Activated naive CD4-positive, alpha-beta T cell treated with anti-CD3 and anti-CD28 coated beads for 36 hours (primary cell): ENCODE data around the gene EIF3B. TPM values are rescaled to one million over a fixed set of nuclear protein-coding genes. Genes with fewer than 3 reads are reported as not detected.
"Not testable (repeated sequence)": the region's sequence is repeated elsewhere in the genome, so short reads cannot be mapped to it uniquely, and the experiment has no call there.

ENCODE experiments used
- CTCF ChIA-PET: fragments of 350-600 bp; sonication (Branson Sonifier 250); formaldehyde crosslinking; loops from one replicate; lab custom pipeline; 2021; ENCODE audit warnings: antibody characterized with exemption; lab: Charles Lee
- DNase-seq: peaks from one replicate; pipeline ENCODE4 v3.0.0-alpha.2; 2020
- H3K27ac Mint-ChIP-seq: one replicate; pipeline ENCODE4 v1.8.0; 2021; ENCODE audit warnings: mild to moderate bottlenecking, mixed read lengths
- H3K27me3 Mint-ChIP-seq: one replicate; pipeline ENCODE4 v1.8.0; 2021; ENCODE audit warnings: low read depth, mixed read lengths
- H3K36me3 Mint-ChIP-seq: one replicate; pipeline ENCODE4 v1.8.0; 2021; ENCODE audit warnings: low read depth, mixed read lengths
- H3K4me1 Mint-ChIP-seq: one replicate; pipeline ENCODE4 v1.8.0; 2021; ENCODE audit warnings: low read depth, mixed read lengths
- H3K4me3 Mint-ChIP-seq: one replicate; pipeline ENCODE4 v1.8.0; 2021; ENCODE audit warnings: mild to moderate bottlenecking, moderate library complexity, mixed read lengths
- H3K9me3 Mint-ChIP-seq: one replicate; pipeline ENCODE4 v1.8.0; 2021; ENCODE audit warnings: mixed read lengths
- intact Hi-C: fragments of 100-400 bp; cut with micrococcal nuclease; formaldehyde crosslinking; loops from one replicate; pipeline ENCODE4 v1.15.1; 2023
- total RNA-seq, 2 experiments: library from RNA; stranded (reverse); gene quantifications; one replicate each; pipeline ENCODE4 v1.2.3, GENCODE V29; 2021

EIF3B gene
- total RNA-seq, 2 experiments from 2014 or later = 156 to 159 TPM

DNA sequence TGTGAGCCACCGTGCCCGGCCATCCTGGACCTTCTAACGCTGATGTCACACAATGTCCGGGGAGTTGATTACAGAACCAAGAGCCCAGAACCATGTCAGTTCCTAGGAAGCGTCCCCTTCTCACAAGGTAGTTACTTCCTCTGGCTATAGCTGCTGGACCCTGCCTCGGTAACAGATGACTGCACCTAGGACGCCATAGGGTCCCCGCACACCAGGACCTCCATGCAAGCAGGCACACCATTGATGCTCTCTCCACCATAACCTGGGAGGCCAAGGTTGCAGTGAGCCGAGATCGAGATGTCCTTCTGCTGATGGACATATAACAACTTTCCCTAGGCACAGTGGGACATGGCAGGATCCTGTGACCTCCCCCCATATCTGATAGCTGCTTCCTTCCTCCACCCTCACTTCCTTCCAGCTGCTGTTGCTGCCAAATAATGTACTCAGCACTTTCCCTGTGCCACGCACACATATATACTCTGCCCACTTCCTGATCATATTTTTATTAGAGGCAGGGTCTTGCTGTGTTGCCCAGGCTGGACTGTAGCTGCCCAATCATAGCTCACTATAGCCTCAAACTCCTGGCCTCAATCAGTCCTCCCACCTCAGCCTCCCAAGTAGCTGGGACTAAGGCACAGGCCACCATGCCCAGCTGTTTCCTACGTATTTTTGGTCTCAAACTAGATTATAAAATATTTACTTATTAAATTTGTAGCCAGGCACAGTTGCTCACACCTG is 36.9 kb upstream of the EIF3B start:
- no peaks in the 10 kb centered on the region for H3K36me3 Mint-ChIP-seq
- no peak overlapping the region for H3K27ac Mint-ChIP-seq
- intact Hi-C loops = no loop called here
- CTCF ChIA-PET = no interaction called here
- H3K27me3 Mint-ChIP-seq = no peaks in the 10 kb centered on the region
- no peak overlapping the region for H3K4me3 Mint-ChIP-seq
- no peak for DNase-seq
- peaks cover 4% of the 10 kb centered on the region for H3K4me1 Mint-ChIP-seq
- no peaks in the 10 kb centered on the region for H3K9me3 Mint-ChIP-seq

DNA sequence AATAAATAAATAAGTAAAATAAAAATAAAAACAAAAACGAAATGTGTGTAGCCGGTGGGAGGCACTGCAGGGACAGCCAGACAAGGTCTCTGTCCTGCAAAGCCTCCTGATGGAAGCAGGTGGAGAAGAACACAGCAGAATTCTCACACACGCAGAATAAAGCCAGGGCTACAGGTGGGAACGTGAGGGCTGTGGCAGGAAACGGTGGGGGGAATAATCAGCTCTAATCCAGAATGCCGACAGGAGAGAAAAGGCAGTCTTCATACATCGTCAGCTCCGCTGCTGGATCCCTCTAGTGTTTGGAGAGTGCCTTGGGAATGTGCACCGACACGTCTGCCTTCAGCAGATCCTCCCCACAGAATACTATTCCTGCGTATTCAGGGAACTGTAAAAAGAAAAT is 33.6 kb upstream of the EIF3B start:
- CTCF ChIA-PET = interaction anchor here (0.6 kb wide), 1 partner anchor 79 kb away, joined by 3 read pairs; the partner anchor contains the start of genes MRM2 and NUDT1
- DNase-seq = no peak
- Mint-ChIP-seq H3K27ac (no peak overlapping the region), H3K9me3 (no peaks in the 10 kb centered on the region), H3K27me3 (no peaks in the 10 kb centered on the region), H3K36me3 (no peaks in the 10 kb centered on the region), H3K4me1 (no peaks in the 10 kb centered on the region), H3K4me3 (no peak overlapping the region)
- intact Hi-C loops = no loop called here

DNA sequence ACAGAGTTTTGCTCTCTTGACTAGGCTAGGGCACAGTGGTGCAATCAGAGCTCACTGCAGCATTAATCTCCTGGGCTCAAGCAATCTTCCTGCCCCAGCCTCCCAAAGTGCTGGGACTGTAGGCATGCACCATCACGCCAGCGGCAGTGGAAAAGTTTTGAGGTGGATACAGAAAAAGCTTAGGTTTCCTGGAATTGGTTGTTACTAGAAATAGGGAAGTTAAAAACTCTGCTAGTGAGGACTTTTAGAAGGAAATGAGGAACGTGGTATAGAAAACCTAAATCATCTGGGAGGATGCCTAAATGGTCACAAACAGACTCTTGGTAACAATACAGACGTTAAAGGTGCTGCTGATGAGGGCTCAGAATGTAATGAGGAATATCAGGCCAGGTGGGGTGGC is 29.5 kb upstream of the EIF3B start:
- no peak for DNase-seq

GRCh38 chr7:2326951-2327350 is 27.7 kb upstream of the EIF3B start:
- intact Hi-C loops = no loop called here
- no peak for DNase-seq
- no peaks in the 10 kb centered on the region for H3K27me3 Mint-ChIP-seq
- no peaks in the 10 kb centered on the region for H3K9me3 Mint-ChIP-seq
- H3K27ac Mint-ChIP-seq = no peak overlapping the region
- CTCF ChIA-PET = interaction anchor here (0.6 to 1.3 kb wide), 3 partner anchors 21 to 121 kb away, joined by 3 to 4 read pairs (median 3); no protein-coding TSS in a partner anchor
- H3K4me1 Mint-ChIP-seq = no peaks in the 10 kb centered on the region
- H3K4me3 Mint-ChIP-seq = no peak overlapping the region
- no peaks in the 10 kb centered on the region for H3K36me3 Mint-ChIP-seq

More for the DNA sequence above, 29.5 kb upstream of the EIF3B start:
- CTCF ChIA-PET = no interaction called here
- no peaks in the 10 kb centered on the region for H3K9me3 Mint-ChIP-seq
- H3K4me3 Mint-ChIP-seq = no peak overlapping the region
- no peak overlapping the region for H3K27ac Mint-ChIP-seq
- intact Hi-C loops = no loop called here
- H3K4me1 Mint-ChIP-seq = no peaks in the 10 kb centered on the region
- H3K36me3 Mint-ChIP-seq = no peaks in the 10 kb centered on the region
- H3K27me3 Mint-ChIP-seq = no peaks in the 10 kb centered on the region

GRCh38 chr7:2330493-2330892 is 24.1 kb upstream of the EIF3B start:
- intact Hi-C loops = no loop called here
- no peaks in the 10 kb centered on the region for H3K9me3 Mint-ChIP-seq
- DNase-seq = no peak
- CTCF ChIA-PET = no interaction called here
- H3K4me3 Mint-ChIP-seq = no peak overlapping the region
- H3K27ac Mint-ChIP-seq = no peak overlapping the region
- no peaks in the 10 kb centered on the region for H3K27me3 Mint-ChIP-seq
- H3K36me3 Mint-ChIP-seq = no peaks in the 10 kb centered on the region
- H3K4me1 Mint-ChIP-seq = no peaks in the 10 kb centered on the region

GRCh38 chr7:2331707-2332106 is 22.9 kb upstream of the EIF3B start:
- intact Hi-C loops = no loop called here
- Mint-ChIP-seq H3K27ac (no peak overlapping the region), H3K4me1 (no peaks in the 10 kb centered on the region), H3K4me3 (no peak overlapping the region), H3K9me3 (no peaks in the 10 kb centered on the region), H3K27me3 (no peaks in the 10 kb centered on the region), H3K36me3 (no peaks in the 10 kb centered on the region)
- no peak for DNase-seq
- CTCF ChIA-PET = interaction anchor here (1.0 kb wide), 1 partner anchor 83 kb away, joined by 3 read pairs; no protein-coding TSS in a partner anchor

DNA sequence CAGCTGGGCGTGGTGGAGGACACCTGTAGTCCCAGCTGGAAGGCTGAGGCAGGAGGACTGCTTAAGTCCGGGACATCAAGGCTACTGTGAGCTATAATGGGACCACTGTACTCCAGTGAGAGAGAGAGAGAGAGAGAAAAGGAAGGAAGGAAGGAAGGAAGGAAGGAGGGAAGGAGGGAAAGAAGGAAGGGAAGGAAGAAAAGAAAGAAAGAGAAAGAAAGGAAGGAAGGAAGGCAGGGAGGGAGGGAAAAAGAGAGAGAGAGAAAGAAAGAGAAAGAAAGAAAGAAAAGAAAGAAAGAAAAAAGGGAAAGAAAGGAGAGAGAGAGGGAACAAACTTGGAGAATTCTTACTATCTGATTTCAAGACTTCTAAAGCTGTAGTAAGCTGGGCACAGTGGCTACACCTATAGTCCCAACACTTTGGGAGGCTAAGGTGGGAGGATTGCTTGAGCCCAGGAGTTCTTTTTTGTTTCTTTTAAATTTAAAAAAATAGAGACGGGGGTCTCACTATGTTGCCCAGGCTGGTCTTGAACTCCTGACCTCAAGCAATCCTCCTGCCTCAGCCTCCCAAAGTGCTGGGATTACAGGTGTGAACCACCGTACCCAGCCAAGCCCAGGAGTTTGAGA is 21.9 kb upstream of the EIF3B start:
- H3K4me1 Mint-ChIP-seq, H3K4me3 Mint-ChIP-seq: not testable (repeated sequence)

GRCh38 chr7:2336626-2337299 is 17.9 kb upstream of the EIF3B start:
- Mint-ChIP-seq H3K4me1 (no peaks in the 10 kb centered on the region), H3K4me3 (no peak overlapping the region), H3K36me3 (no peaks in the 10 kb centered on the region), H3K9me3 (no peaks in the 10 kb centered on the region), H3K27ac (no peak overlapping the region), H3K27me3 (no peaks in the 10 kb centered on the region)
- intact Hi-C loops = no loop called here
- CTCF ChIA-PET = interaction anchor here (1.3 kb wide), 1 partner anchor 11 kb away, joined by 3 read pairs; no protein-coding TSS in a partner anchor
- DNase-seq = no peak

More for the DNA sequence above, 21.9 kb upstream of the EIF3B start:
- H3K36me3 Mint-ChIP-seq, DNase-seq, H3K9me3 Mint-ChIP-seq, H3K27ac Mint-ChIP-seq, H3K27me3 Mint-ChIP-seq, intact Hi-C loops: not testable (repeated sequence)
- CTCF ChIA-PET = interaction anchor here (0.6 to 1.2 kb wide), 3 partner anchors 84 to 754 kb away, joined by 3 to 4 read pairs (median 3); no protein-coding TSS in a partner anchor

GRCh38 chr7:2347351-2348063 is 7.1 kb upstream of the EIF3B start:
- intact Hi-C loops = loop anchor here (1.0 to 2.0 kb wide), 3 partner anchors 100 to 769 kb away; no protein-coding TSS in a partner anchor
- not testable (repeated sequence) for H3K27me3 Mint-ChIP-seq, H3K4me3 Mint-ChIP-seq, H3K9me3 Mint-ChIP-seq, DNase-seq, H3K27ac Mint-ChIP-seq, H3K36me3 Mint-ChIP-seq, H3K4me1 Mint-ChIP-seq
- CTCF ChIA-PET = interaction anchor here (0.6 to 1.4 kb wide), 10 partner anchors 10 to 388 kb away, joined by 3 to 7 read pairs (median 4); no protein-coding TSS in a partner anchor

- Mint-ChIP-seq H3K27ac (no peak overlapping the region), H3K4me3 (no peak overlapping the region), H3K27me3 (no peaks in the 10 kb centered on the region), H3K9me3 (no peaks in the 10 kb centered on the region), H3K4me1 (peaks cover 9% of the 10 kb centered on the region), H3K36me3 (peaks cover 1% of the 10 kb centered on the region)
- CTCF ChIA-PET = no interaction called here
- no peak for DNase-seq
- intact Hi-C loops = loop anchor here (5.0 kb wide), 3 partner anchors 172 to 423 kb away; no protein-coding TSS in a partner anchor
Observed at GRCh38 chr7:2350055-2350454, 4.6 kb upstream of the EIF3B start.

GRCh38 chr7:2350861-2351260 is 3.8 kb upstream of the EIF3B start:
- CTCF ChIA-PET = interaction anchor here (1.0 kb wide), 1 partner anchor 102 kb away, joined by 3 read pairs; no protein-coding TSS in a partner anchor
- no peak overlapping the region for H3K4me3 Mint-ChIP-seq
- no peak overlapping the region for H3K27ac Mint-ChIP-seq
- H3K36me3 Mint-ChIP-seq = peaks cover 5% of the 10 kb centered on the region
- H3K4me1 Mint-ChIP-seq = peaks cover 11% of the 10 kb centered on the region
- intact Hi-C loops = loop anchor here (5.0 kb wide), 3 partner anchors 171 to 424 kb away; no protein-coding TSS in a partner anchor
- no peaks in the 10 kb centered on the region for H3K27me3 Mint-ChIP-seq
- H3K9me3 Mint-ChIP-seq = no peaks in the 10 kb centered on the region
- no peak for DNase-seq
